Spleen (tissue), 11 donors: ENCODE measurements around the gene NR2C2. TPM values are rescaled to one million over a fixed set of nuclear protein-coding genes. Genes with fewer than 3 reads are reported as not detected.

Source experiments
- DNase-seq: peaks from one replicate; pipeline ENCODE4 v3.0.0-alpha.2; 2020
- H3K27ac ChIP-seq, 8 donors: fragments of 200-600 bp; sonication (generic) in 7 of 8; 1 replicate in 4 of 8; 2 replicates in 4 of 8; pipeline versions ENCODE4 v1.5.0 to v1.8.0; 2016 to 2021; ENCODE audit warnings: inconsistent platforms in 4 of 8, mild to moderate bottlenecking in 4 of 8, moderate library complexity in 1 of 8
- H3K27me3 ChIP-seq, 7 donors: fragments of 200-600 bp; sonication (generic) in 6 of 7; replicated peaks in 1 of 7; 1 replicate in 4 of 7; 2 replicates in 3 of 7; pipeline versions ENCODE4 v1.5.0 to v1.8.0; 2016 to 2021; ENCODE audit warnings: inconsistent platforms in 3 of 7, mild to moderate bottlenecking in 1 of 7
- H3K36me3 ChIP-seq, 6 donors: fragments of 200-600 bp; sonication (generic) in 5 of 6; 1 replicate in 4 of 6; 2 replicates in 2 of 6; pipeline versions ENCODE4 v1.5.0 to v1.8.0; 2016 to 2021; ENCODE audit warnings: inconsistent platforms in 2 of 6
- H3K4me1 ChIP-seq, 6 donors: fragments of 200-600 bp; sonication (generic) in 5 of 6; 1 replicate in 3 of 6; 2 replicates in 3 of 6; pipeline versions ENCODE4 v1.5.0 to v1.8.0; 2016 to 2021; ENCODE audit warnings: inconsistent platforms in 3 of 6
- H3K4me3 ChIP-seq, 8 donors: fragments of 200-600 bp; sonication (generic) in 7 of 8; 1 replicate in 4 of 8; 2 replicates in 4 of 8; pipeline versions ENCODE4 v1.5.0 to v1.8.0; 2016 to 2021; ENCODE audit warnings: inconsistent platforms in 4 of 8, mild to moderate bottlenecking in 4 of 8, moderate library complexity in 2 of 8
- H3K9me3 ChIP-seq, 8 donors: fragments of 200-600 bp; sonication (generic) in 7 of 8; 1 replicate in 4 of 8; 2 replicates in 4 of 8; pipeline versions ENCODE4 v1.5.0 to v1.8.0; 2016 to 2021; ENCODE audit warnings: inconsistent platforms in 4 of 8
- POLR2A ChIP-seq, 3 donors: fragments of 450-650 bp; IDR thresholded peaks; one replicate each; pipeline ENCODE4 v1.5.1; 2017; ENCODE audit warnings: antibody characterized with exemption in 3 of 3, mild to moderate bottlenecking in 1 of 3
- POLR2AphosphoS5 ChIP-seq, 3 donors: sonication (generic); formaldehyde crosslinking; IDR thresholded peaks; one replicate each; pipeline ENCODE4 v1.5.1; 2017; ENCODE audit warnings: antibody characterized with exemption in 3 of 3
- WGBS, 5 donors: extraction: QIAGEN DNeasy Blood & Tissue Kit in 3 of 5; methylation state at CpG; one replicate each; pipeline versions ENCODE4 v1.1.5 to v1.1.7; 2013 to 2018; 5-methylcytosine and 5-hydroxymethylcytosine counted together
- intact Hi-C: fragments of 100-400 bp; cut with DNase I; formaldehyde crosslinking; loops from one replicate; pipeline ENCODE4 v1.15.0; 2023; ENCODE audit warnings: low total_unique reads
- polyA plus RNA-seq, 3 donors: library from polyadenylated mRNA; stranded (reverse); fragments of 200-250 nt; gene quantifications; one replicate each; pipeline ENCODE4 v1.2.1, GENCODE V29; 2013
- total RNA-seq, 7 donors: library from RNA; depleted of rRNA in 3 of 7; stranded (reverse); fragments of >200 nt in 3 of 7; fragmentation: NEBNext Ultra II Directional in 4 of 7; extraction: Animal tissue kit (Norgen Biotek cat#: 25700) in 4 of 7; gene quantifications; one replicate each; pipeline versions ENCODE4 v1.1.0 to v1.2.1, GENCODE V29; 2016 to 2021
- TF ChIP-seq, protein P1 (sequence below), 11 experiments: fragments of 200-600 bp in 7 of 11; fragments of 450-650 bp in 4 of 11; sonication (generic) in 4 of 11; IDR thresholded peaks in 8 of 11; conservative IDR thresholded peaks in 3 of 11; 1 replicate in 7 of 11; 2 replicates in 4 of 11; pipeline versions ENCODE4 v1.4.0 to v1.8.0; 2016 to 2021; ENCODE audit warnings: antibody characterized with exemption in 11 of 11, inconsistent platforms in 4 of 11, mild to moderate bottlenecking in 1 of 11
- donor health status: healthy with polysubstance abuse.
- donor health status: DM: no; HTN: no; CAD: no; lungs with moderate emphysema.
- donor health status: DM: no; HTN: no; CAD: no.
- donor health status: Bipolar disorder and iron deficiency.
- donor health status: healthy.
- donor health status: DM: no; HTN: no; CAD: no.
- donor health status: DM: yes; HTN: yes; CAD: no.

Gene NR2C2
- total and polyA plus RNA-seq, 10 donors, result 7.2 to 75.5 (median 60.2) TPM

DNA sequence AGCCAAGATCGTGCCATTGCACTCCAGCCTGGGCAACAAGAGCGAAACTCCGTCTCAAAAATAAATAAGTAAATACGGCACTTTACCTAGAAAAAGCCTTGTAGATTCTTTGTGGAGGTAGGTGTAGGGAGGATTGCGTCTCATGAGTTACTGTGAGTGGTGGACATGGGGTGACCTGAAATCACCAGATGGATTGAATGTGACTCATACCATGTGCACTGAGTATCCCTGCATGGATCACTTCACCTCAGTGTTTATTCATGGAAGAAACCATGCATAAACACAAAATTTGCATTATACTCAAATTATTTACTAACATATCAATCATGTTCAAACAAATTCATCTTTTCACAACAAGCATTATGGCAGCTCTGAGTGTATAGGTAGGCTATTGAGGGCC, 61.8 kb downstream of the NR2C2 start:
- no peak overlapping the region for H3K27ac ChIP-seq
- no peaks in the 10 kb centered on the region for H3K27me3 ChIP-seq
- TF ChIP-seq POLR2AphosphoS5 (IDR thresholded peaks at IDR 0.05) (no peak), POLR2A (IDR thresholded peaks at IDR 0.05) (no peak)
- peaks cover 0 to 9% (median 3%) of the 10 kb centered on the region in 8 donors for H3K9me3 ChIP-seq
- DNase-seq, result no peak
- H3K4me1 ChIP-seq, result peaks cover 0 to 4% (median 0%) of the 10 kb centered on the region in 6 donors
- H3K36me3 ChIP-seq, result peaks cover 5 to 100% (median 45%) of the 10 kb centered on the region in 6 donors
- intact Hi-C loops, result no loop called here
- WGBS, 5 donors, result 96 to 98% (median 98%) methylated on average over 5 of the region's 5 CpGs
- H3K4me3 ChIP-seq, result no peak overlapping the region

DNA sequence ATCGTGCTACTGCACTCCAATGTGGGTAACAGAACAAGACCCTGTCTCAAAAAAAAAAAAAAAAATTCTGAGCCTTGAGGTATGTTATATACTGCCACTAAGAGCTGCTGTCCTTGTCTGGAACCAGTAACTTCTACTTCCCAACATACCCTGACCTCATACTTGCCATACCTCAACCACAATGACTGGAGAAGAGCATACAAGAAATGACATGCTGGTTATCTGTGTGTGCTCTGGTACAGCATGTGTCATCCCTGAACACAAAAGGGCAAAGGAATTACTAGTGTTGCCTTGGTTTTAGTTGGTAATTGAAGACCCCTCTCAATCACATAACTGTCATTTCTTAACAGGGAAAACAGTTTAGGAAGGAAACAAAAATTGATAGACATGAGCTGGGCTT, 63.3 kb downstream of the NR2C2 start:
- Histone ChIP-seq H3K9me3 (no peaks in the 10 kb centered on the region), H3K36me3 (peaks cover 6 to 100% (median 46%) of the 10 kb centered on the region in 6 donors), H3K4me1 (peaks cover 0 to 6% (median 0%) of the 10 kb centered on the region in 6 donors), H3K27me3 (no peaks in the 10 kb centered on the region), H3K4me3 (no peak overlapping the region), H3K27ac (no peak overlapping the region)
- intact Hi-C loops, result no loop called here
- WGBS, 5 donors, result 93 to 100% (median 100%) methylated on average over 1 of the region's 1 CpG
- no peak for TF ChIP-seq POLR2AphosphoS5 (IDR thresholded peaks at IDR 0.05)
- no peak for TF ChIP-seq POLR2A (IDR thresholded peaks at IDR 0.05)
- TF ChIP-seq, protein P1, sequence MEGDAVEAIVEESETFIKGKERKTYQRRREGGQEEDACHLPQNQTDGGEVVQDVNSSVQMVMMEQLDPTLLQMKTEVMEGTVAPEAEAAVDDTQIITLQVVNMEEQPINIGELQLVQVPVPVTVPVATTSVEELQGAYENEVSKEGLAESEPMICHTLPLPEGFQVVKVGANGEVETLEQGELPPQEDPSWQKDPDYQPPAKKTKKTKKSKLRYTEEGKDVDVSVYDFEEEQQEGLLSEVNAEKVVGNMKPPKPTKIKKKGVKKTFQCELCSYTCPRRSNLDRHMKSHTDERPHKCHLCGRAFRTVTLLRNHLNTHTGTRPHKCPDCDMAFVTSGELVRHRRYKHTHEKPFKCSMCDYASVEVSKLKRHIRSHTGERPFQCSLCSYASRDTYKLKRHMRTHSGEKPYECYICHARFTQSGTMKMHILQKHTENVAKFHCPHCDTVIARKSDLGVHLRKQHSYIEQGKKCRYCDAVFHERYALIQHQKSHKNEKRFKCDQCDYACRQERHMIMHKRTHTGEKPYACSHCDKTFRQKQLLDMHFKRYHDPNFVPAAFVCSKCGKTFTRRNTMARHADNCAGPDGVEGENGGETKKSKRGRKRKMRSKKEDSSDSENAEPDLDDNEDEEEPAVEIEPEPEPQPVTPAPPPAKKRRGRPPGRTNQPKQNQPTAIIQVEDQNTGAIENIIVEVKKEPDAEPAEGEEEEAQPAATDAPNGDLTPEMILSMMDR (IDR thresholded peaks at IDR 0.05 in 8 of 11, conservative IDR thresholded peaks at IDR 0.05 in 3 of 11), result no peak
- DNase-seq, result no peak

DNA sequence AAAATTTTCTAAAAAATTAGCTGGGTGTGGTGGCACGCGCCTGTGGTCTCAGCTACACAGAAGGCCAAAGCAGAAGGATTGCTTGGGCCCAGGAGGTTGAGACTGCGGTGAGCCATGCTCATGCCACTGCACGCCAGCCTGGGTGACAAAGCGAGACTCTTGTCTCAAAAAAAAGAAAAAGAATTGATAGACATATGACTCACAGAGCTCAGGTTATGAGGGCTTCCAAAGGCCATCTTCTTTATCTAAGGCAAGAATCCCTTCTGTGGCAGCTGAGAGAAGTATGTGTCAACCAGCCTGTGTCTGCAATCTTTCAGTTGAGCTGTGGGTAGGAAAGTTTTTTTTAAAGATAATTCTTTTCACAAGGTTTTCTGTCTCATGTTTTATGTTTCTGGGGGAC, 63.8 kb downstream of the NR2C2 start:
- DNase-seq, result no peak
- Histone ChIP-seq H3K27ac (no peak overlapping the region), H3K36me3 (peaks cover 9 to 100% (median 47%) of the 10 kb centered on the region in 6 donors), H3K27me3 (no peaks in the 10 kb centered on the region), H3K4me1 (peaks cover 0 to 6% (median 0%) of the 10 kb centered on the region in 6 donors), H3K9me3 (no peaks in the 10 kb centered on the region), H3K4me3 (no peak overlapping the region)
- 93 to 98% (median 97%) methylated on average over 5 of the region's 5 CpGs for WGBS, 5 donors
- TF ChIP-seq, protein P1 (IDR thresholded peaks at IDR 0.05 in 8 of 11, conservative IDR thresholded peaks at IDR 0.05 in 3 of 11), result no peak
- TF ChIP-seq POLR2A (IDR thresholded peaks at IDR 0.05) (no peak), POLR2AphosphoS5 (IDR thresholded peaks at IDR 0.05) (no peak)
- intact Hi-C loops, result no loop called here

DNA sequence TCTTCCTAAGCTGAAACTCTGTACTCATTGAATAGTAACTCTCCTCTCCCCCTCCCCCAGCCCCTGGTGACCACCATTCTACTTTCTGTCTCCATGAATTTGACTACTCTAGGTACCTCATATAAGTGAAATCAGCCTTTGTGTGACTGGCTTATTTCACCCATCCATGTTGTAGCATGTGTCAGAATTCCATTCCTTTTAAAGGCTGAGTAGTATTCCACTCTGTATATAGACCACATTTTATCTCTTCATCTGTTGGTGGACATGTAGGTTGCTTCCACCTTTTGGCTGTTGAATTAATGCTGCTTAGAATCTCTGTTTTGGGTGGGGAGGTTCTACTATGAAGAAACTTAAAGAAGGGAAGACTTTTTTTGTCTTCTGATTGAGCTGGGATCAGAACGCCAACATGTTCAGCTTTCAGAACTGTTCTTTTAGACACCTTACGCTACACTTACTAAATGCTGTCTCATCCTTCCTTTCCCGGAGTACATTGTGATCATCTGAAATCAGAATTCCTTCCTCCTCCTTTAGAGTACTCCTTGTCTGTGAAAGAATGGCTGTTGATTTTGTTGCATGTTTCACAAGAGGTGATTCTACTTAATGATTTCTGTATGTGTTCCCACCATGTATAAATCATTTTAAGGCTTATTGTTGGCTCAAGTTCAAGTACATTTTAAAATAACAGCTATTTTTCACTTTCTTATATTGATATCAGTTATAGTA, 67.4 kb downstream of the NR2C2 start:
- H3K36me3 ChIP-seq, result peaks cover 12 to 100% (median 67%) of the 10 kb centered on the region in 6 donors
- DNase-seq, result no peak
- no peaks in the 10 kb centered on the region for H3K27me3 ChIP-seq
- TF ChIP-seq POLR2AphosphoS5 (IDR thresholded peaks at IDR 0.05), result no peak
- TF ChIP-seq POLR2A (IDR thresholded peaks at IDR 0.05), result no peak
- TF ChIP-seq, protein P1 (IDR thresholded peaks at IDR 0.05 in 8 of 11, conservative IDR thresholded peaks at IDR 0.05 in 3 of 11), result no peak
- no peak overlapping the region for H3K27ac ChIP-seq
- no peak overlapping the region for H3K4me3 ChIP-seq
- 79 to 96% (median 91%) methylated on average over 3 of the region's 3 CpGs for WGBS, 5 donors
- H3K9me3 ChIP-seq, result no peaks in the 10 kb centered on the region
- intact Hi-C loops, result no loop called here
- H3K4me1 ChIP-seq, result peaks cover 0 to 6% (median 0%) of the 10 kb centered on the region in 6 donors
